ENCODE data around the gene PPARG.

DNA sequence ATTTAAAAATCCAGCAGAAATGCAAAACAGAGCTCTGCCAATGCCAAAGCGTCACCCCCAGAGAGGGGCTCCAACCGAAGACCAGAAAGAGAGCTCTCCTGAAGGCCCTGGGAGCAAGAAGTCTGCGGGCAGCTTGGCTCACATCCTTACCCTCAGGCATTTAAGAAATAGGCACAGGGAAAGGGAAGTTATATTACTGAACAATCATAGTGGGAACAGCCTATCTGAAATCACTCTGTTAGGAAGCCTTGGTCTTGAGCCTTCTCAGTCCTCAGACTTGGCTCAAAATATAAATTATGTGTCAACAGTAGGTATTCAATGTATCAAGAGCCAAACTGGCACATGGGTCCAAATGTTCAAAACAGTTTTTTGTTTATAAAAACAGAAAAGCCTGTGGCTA, 10.3 kb upstream of the PPARG start:
- TF ChIP-seq CTCF (IDR thresholded peaks at IDR 0.05; ENCODE audit: poor library complexity), result no peak
- no peak for TF ChIP-seq EZH2 (IDR thresholded peaks at IDR 0.05; ENCODE audit: borderline replicate concordance)

All from hepatocyte (in vitro differentiated cells).